Right cardiac atrium (tissue), 5 donors: Measurements from ENCODE around the gene MINDY1. TPM values are rescaled to one million over a fixed set of nuclear protein-coding genes. Genes with fewer than 3 reads are reported as not detected.

Source experiments
- ATAC-seq, 2 donors: fragments of 200-7000 bp; cut with Tn5 transposase; one replicate each; pipeline versions ENCODE4 v1.8.0 to v1.9.1; 2020; ENCODE audit warnings: moderate library complexity in 2 of 2, mild to moderate bottlenecking in 1 of 2
- DNase-seq, 3 donors: peaks; one replicate each; pipeline ENCODE4 v3.0.0-alpha.2; 2020
- H3K27ac ChIP-seq: one replicate; pipeline ENCODE4 v1.5.1; 2013; ENCODE audit warnings: mild to moderate bottlenecking, low read length, control low read depth, moderate library complexity
- H3K27me3 ChIP-seq: one replicate; pipeline ENCODE4 v1.6.1; 2013; ENCODE audit not compliant: control insufficient read depth, insufficient read depth
- H3K4me1 ChIP-seq: one replicate; pipeline ENCODE4 v1.6.1; 2013; ENCODE audit warnings: low read length; ENCODE audit not compliant: control insufficient read depth, insufficient read depth
- H3K4me3 ChIP-seq: one replicate; pipeline ENCODE4 v1.5.1; 2013; ENCODE audit warnings: low read length, control low read depth
- H3K9me3 ChIP-seq: one replicate; pipeline ENCODE4 v1.6.1; 2013; ENCODE audit warnings: low read length; ENCODE audit not compliant: control insufficient read depth
- WGBS: extraction: QIAGEN DNeasy Blood & Tissue Kit; methylation state at CpG from one replicate; pipeline ENCODE4 v1.1.7; 2013; 5-methylcytosine and 5-hydroxymethylcytosine counted together
- intact Hi-C, 4 donors: fragments of 100-400 bp; cut with DNase I; formaldehyde crosslinking; loops; one replicate each; pipeline versions ENCODE4 v1.11.0 to v1.14.0; 2022 to 2023
- polyA plus RNA-seq: library from polyadenylated mRNA; stranded (reverse); fragments of 200-250 nt; gene quantifications from one replicate; pipeline ENCODE4 v1.2.3, GENCODE V29; 2013
- total RNA-seq, 4 donors: library from RNA; stranded (reverse); fragmentation: NEBNext Ultra II Directional; extraction: Animal tissue kit (Norgen Biotek cat#: 25700); gene quantifications; one replicate each; pipeline ENCODE4 v1.2.1, GENCODE V29; 2021
- donor health status: healthy with polysubstance abuse.
- donor health status: DM: no; HTN: yes; CAD: no.
- donor health status: DM: no; HTN: no; CAD: no.
- donor health status: DM: no; HTN: yes; CAD: no; lungs with severe emphysema.
- donor health status: DM: yes; HTN: yes; CAD: no.

MINDY1 gene
- total and polyA plus RNA-seq, 5 donors: 34.9 to 86.4 (median 49.1) TPM

DNA sequence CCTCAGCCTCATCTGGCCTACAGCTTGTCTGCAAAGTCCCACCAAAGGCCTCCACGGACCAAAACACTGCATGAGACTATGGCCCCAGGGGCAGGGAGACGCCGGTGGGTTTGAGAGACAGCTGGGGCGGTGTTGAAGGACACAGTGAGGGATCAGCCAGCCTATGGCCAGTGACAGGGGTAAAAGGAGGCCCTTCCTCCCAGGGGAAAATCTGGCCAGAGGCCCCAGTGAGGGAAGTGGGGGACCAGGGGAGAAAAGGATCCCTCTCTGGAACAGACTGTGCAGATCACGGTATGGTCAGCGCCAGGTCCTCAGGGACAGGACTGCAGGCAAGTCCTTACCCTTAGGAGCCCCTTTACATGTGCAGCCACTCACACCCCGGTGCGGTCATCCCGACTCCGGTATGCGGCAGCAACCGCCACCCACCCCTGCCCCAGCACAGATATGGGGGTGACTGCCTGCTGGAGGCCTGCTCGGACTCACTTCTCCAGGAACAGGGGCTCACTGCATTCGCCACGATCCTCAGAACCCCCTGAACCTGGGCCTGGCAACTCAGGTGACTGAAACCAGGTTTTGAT, 33.4 kb downstream of the MINDY1 start:
- H3K27ac ChIP-seq: peak overlapping the region; percentile 82
- intact Hi-C loops: no loop called here
- peaks cover 24% of the 10 kb centered on the region for H3K4me1 ChIP-seq
- 10% methylated on average over 15 of the region's 15 CpGs for WGBS
- no peaks in the 10 kb centered on the region for H3K9me3 ChIP-seq
- H3K27me3 ChIP-seq: no peaks in the 10 kb centered on the region
- ATAC-seq (peak in 1 of 2 donors; percentile 3), DNase-seq (peak in 2 of 3 donors; percentile 31 to 70)
- H3K4me3 ChIP-seq: peak overlapping the region; percentile 81

DNA sequence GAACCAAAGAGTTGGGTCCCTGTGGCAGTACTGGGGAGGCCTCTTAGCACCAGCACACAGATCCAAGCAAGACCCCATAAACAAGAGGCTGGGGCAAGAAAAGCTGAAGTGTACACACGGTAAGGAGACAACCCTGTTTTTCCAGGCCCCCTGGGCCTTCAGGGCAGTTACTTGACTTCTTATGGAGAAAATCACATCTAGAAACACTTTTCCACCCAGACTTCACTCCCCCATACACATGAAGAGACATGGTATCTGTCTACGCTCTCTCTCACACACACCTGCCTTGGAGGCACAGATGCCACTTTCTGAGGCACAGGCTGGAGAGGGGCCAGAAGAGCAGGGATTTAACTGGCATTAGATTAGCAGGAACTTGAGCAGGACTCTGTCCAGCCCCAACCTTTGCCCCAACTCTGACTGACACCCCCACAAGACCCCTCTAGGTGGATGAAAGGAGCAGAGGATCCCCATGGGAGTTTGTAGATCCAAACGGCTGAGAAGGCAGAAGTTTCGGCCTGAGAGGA, 34.2 kb downstream of the MINDY1 start:
- intact Hi-C loops: no loop called here
- ATAC-seq (no peak), DNase-seq (no peak)
- no peaks in the 10 kb centered on the region for H3K27me3 ChIP-seq
- peak overlapping the region; percentile 82 for H3K27ac ChIP-seq
- peaks cover 24% of the 10 kb centered on the region for H3K4me1 ChIP-seq
- H3K9me3 ChIP-seq: no peaks in the 10 kb centered on the region
- H3K4me3 ChIP-seq: peak overlapping the region; percentile 81
- 45% methylated on average over 4 of the region's 4 CpGs for WGBS

DNA sequence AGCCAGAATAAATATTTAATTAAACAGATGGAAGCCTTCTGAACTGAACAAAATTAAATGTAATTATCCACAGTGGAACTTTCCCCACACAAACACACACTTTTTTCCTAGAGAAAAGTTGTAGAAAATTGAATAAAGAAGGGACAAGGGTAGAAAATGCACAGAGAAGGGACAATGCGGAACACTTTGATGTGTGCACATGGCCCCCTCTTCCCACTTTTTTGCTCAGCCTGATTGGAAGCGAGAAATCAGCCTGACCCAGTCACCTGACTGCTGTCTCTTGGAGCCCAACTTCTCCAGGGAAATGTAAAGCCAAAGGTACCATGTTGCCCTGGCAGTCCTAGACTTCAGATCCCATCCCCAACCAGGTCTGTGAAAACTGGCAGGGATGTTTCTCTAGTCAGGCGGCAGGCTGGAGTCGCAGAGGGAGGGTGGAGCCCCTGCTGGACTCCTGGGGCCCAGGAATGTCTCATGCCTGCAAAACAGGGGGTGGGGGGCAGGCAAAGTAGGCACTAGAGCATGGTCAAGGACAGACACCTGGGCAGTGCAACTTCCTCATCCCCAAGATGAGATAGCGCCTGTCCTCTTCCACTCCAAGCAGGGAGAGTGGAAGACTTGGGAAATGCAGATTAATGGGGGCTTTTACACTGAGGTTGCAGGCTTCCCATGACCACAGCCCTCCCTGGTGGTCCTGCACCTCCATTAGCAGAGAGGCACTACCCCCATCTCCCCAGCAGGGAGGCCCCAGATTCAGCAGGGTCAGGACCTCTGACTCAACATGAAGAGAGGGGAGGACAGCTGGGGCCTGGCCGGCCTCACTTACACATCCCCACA, 34.9 kb downstream of the MINDY1 start:
- intact Hi-C loops: no loop called here
- 63% methylated on average over 6 of the region's 6 CpGs for WGBS
- Histone ChIP-seq H3K27ac (peak overlapping the region; percentile 82), H3K4me1 (peaks cover 24% of the 10 kb centered on the region), H3K27me3 (no peaks in the 10 kb centered on the region), H3K9me3 (no peaks in the 10 kb centered on the region), H3K4me3 (no peak overlapping the region)
- ATAC-seq (no peak), DNase-seq (peak in 1 of 3 donors; percentile 68)

DNA sequence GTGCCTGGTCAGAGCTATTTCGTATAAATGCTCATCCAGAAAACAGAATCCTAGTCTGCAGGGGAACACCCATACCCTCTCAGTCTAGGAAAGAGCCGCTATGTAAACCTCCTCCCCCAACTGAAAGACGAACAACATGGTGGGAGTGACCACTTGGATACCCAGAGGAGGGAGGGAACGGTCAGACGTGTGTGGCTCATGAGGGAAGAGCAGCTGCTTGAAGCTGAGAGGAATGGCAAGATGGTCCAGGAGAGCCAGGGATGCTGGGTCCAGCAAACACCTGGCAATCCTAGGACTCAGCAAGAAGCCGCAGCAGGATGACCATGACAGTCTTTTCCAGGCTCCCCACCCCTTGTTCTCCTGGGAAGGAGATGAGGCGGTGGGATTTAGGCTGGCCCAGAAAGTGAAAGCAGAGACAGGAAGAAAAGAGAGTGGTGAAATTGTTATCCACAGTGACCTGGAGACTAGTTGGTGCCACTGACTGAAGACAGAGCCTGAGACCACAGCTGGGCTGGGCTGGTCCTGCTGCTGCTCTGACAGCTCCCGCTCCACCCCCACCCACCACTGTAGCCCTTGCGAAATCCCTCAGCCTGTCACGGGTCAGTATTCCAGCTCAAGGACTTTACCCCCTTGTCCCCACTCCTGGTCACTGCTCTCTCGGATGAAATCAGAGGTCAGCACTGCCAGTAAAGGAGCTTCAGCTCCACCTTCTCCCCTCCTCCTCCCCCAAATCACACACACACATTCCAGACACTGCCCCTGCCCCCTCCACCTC, 35.7 kb downstream of the MINDY1 start:
- no peaks in the 10 kb centered on the region for H3K9me3 ChIP-seq
- intact Hi-C loops: no loop called here
- 39% methylated on average over 11 of the region's 11 CpGs for WGBS
- H3K27ac ChIP-seq: peak overlapping the region; percentile 26
- H3K4me3 ChIP-seq: no peak overlapping the region
- peak; percentile 79 to 80 for ATAC-seq
- peaks cover 24% of the 10 kb centered on the region for H3K4me1 ChIP-seq
- peak; percentile 84 to 92 (median 90) for DNase-seq
- H3K27me3 ChIP-seq: no peaks in the 10 kb centered on the region

DNA sequence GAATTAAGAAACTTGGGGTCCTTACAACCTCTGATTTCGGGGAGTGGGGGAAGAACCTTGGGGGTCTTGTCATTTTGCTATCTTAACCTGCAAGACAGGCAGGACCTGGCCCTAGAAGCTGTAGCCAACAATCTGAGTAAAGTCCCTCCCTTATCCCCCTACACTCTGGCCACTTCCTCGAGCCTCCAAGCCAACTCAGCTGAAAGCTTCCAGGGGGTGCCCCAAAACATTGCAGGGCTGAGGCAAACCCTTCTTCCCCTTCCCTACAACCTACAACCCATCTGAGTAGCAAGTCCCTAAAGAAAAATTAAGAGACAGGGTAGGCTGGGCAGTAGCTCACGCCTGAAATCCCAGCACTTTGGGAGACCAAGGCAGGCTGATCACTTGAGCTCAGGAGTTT, 37.1 kb downstream of the MINDY1 start:
- Histone ChIP-seq H3K4me1 (peaks cover 24% of the 10 kb centered on the region), H3K27ac (no peak overlapping the region), H3K9me3 (no peaks in the 10 kb centered on the region), H3K27me3 (no peaks in the 10 kb centered on the region), H3K4me3 (no peak overlapping the region)
- DNase-seq: no peak
- no peak for ATAC-seq
- intact Hi-C loops: no loop called here
- 78% methylated on average over 3 of the region's 3 CpGs for WGBS

DNA sequence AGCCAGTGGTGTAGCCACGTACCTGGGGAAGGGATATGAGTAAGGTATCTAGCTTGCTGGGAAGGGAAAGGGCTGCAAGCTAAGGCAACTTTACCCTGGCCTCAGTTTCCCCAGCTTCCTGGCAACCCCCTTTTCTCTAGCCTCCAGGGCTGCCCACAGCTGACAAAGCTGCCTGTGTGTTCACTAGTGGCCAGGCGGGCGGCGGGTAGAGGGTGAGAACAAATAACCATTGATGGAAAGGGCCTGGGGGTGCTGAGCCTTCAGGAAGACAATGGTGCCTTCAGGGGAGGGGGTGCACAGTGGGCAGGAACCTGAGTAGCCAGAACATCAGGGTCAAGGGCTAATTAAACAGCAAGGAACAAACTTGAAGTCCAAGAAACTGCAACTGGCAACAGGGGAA, 38.2 kb downstream of the MINDY1 start:
- ATAC-seq: no peak
- no peak for DNase-seq
- no peak overlapping the region for H3K4me3 ChIP-seq
- H3K4me1 ChIP-seq: peaks cover 23% of the 10 kb centered on the region
- H3K27ac ChIP-seq: no peak overlapping the region
- H3K9me3 ChIP-seq: no peaks in the 10 kb centered on the region
- intact Hi-C loops: no loop called here
- WGBS: 80% methylated on average over 4 of the region's 4 CpGs
- no peaks in the 10 kb centered on the region for H3K27me3 ChIP-seq

DNA sequence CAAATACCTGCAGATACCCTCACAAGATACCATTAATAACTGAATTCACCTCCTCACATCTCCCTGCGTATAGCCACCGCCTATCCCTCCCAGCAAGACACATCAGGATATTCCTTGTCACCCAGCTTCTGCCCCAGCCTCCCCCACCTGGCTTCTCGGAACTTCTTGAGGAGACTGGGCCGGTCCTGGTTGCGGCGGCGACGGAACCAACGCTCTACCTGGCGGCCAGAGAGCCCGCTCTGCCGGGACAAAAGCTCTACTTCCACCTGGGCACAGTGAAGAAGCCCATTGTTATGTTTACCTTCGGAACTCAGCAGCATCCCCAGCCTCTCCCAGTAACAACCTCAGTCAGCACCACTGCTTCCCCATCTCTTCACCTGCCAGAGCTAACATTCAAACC, 38.8 kb downstream of the MINDY1 start:
- Histone ChIP-seq H3K4me1 (peaks cover 18% of the 10 kb centered on the region), H3K27me3 (no peaks in the 10 kb centered on the region), H3K9me3 (no peaks in the 10 kb centered on the region), H3K27ac (no peak overlapping the region), H3K4me3 (no peak overlapping the region)
- WGBS: 97% methylated on average over 13 of the region's 13 CpGs
- no peak for ATAC-seq
- DNase-seq: no peak
- intact Hi-C loops: no loop called here

DNA sequence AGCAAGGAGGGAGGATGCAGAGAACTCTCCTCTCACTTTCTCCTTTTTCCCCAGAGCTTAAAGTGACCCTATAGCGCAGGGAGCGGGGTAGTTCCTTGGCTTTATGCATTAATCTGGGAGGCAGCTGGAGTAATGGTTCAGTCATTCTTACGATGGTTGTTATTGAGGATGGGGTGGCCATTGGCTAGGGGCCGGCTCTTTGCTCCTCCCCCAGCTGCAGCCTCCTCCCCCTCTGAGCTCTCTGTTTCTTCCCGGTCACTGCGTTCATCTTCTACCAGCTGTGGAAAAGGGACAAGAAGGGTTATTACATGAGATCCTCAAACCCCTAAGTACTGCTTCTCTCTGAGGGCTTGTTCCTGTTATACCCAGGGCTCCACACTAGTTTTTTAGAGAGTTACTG, 40.7 kb downstream of the MINDY1 start:
- DNase-seq (no peak), ATAC-seq (no peak)
- peaks cover 5% of the 10 kb centered on the region for H3K4me1 ChIP-seq
- H3K4me3 ChIP-seq: no peak overlapping the region
- H3K27me3 ChIP-seq: no peaks in the 10 kb centered on the region
- H3K27ac ChIP-seq: no peak overlapping the region
- intact Hi-C loops: no loop called here
- no peaks in the 10 kb centered on the region for H3K9me3 ChIP-seq
- WGBS: 60% methylated on average over 6 of the region's 6 CpGs

DNA sequence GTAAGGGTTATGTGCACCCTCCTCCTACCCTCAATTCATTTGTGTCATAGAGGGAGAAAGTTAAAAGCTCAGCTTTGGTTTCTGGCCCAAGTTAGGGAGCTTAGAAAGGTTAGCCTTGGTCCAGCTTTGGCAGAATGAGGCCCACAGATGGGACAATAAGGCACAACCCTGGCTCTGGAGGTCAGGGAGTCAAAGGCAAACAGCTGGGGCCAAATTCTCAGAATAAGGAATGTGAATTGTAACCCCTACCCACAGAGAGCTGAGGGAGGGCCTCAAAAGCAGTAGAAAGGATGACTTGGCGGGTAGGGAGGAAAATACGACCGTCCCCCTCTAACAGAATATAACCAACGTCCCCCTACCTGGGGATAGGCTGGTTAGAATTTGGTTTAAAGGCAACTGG, 41.1 kb downstream of the MINDY1 start:
- Histone ChIP-seq H3K9me3 (no peaks in the 10 kb centered on the region), H3K4me1 (peaks cover under 1% of the 10 kb centered on the region), H3K27me3 (no peaks in the 10 kb centered on the region), H3K27ac (no peak overlapping the region), H3K4me3 (no peak overlapping the region)
- intact Hi-C loops: loop anchor here in 1 of 4 donors (2.0 kb wide), 1 partner anchor 23 kb away; no protein-coding TSS in a partner anchor
- ATAC-seq: no peak
- 90% methylated on average over 4 of the region's 4 CpGs for WGBS
- DNase-seq: no peak

DNA sequence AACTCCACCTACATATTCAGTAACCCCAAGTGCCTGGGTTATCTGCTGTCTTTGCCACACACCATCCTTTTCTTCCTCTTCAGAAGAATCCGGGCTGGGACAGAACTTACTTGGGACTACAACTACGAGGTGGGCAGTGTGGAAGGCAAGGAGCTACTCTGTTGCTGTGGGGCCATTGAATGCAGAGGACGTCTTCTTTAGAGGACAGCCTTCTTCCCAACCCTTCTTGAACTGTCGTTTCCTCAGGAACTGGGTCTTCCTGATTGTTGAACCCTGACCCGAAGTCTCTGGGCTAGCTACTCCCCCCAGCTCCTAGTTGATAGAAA, 42.6 kb downstream of the MINDY1 start:
- H3K4me1 ChIP-seq: no peaks in the 10 kb centered on the region
- no peak for DNase-seq
- no peak overlapping the region for H3K4me3 ChIP-seq
- H3K27me3 ChIP-seq: no peaks in the 10 kb centered on the region
- no peak overlapping the region for H3K27ac ChIP-seq
- WGBS: 70% methylated on average over 5 of the region's 5 CpGs
- H3K9me3 ChIP-seq: no peaks in the 10 kb centered on the region
- ATAC-seq: no peak
- intact Hi-C loops: loop anchor here in 1 of 4 donors (2.0 kb wide), 1 partner anchor 21 kb away; no protein-coding TSS in a partner anchor
